ENCODE measurements around the gene ZSCAN10.
"Not testable (repeated sequence)": the region's sequence is repeated elsewhere in the genome, so short reads cannot be mapped to it uniquely, and the experiment has no call there.

ZSCAN10 gene

GRCh38 chr16:3098459-3099394 lies at the start of gene ZSCAN10:
TSS of gene ZSCAN10 (minus strand) at chr16:3099294. CDS start at chr16:3092937, 6,357 bp downstream.
- no peak for DNase-seq (ENCODE audit: low read depth in 3 of 3)

GRCh38 chr16:3148256-3149192 lies 49.4 kb upstream of the ZSCAN10 start:
- DNase-seq (ENCODE audit: low read depth in 3 of 3) = no peak

- DNase-seq (ENCODE audit: low read depth in 3 of 3) = no peak
Measured at GRCh38 chr16:3147757-3148104, 48.6 kb upstream of the ZSCAN10 start.

- DNase-seq (ENCODE audit: low read depth in 3 of 3) = no peak
Measured at GRCh38 chr16:3147046-3147756, 48.1 kb upstream of the ZSCAN10 start.

GRCh38 chr16:3145660-3146059 lies 46.6 kb upstream of the ZSCAN10 start:
- DNase-seq (ENCODE audit: low read depth in 3 of 3) = no peak

GRCh38 chr16:3145151-3145550 lies 46.1 kb upstream of the ZSCAN10 start:
- no peak for DNase-seq (ENCODE audit: low read depth in 3 of 3)

- DNase-seq (ENCODE audit: low read depth in 3 of 3) = no peak
Measured at GRCh38 chr16:3144321-3144983, 45.4 kb upstream of the ZSCAN10 start.

GRCh38 chr16:3143598-3144320 lies 44.7 kb upstream of the ZSCAN10 start:
- no peak for DNase-seq (ENCODE audit: low read depth in 3 of 3)

GRCh38 chr16:3143189-3143588 lies 44.1 kb upstream of the ZSCAN10 start:
- DNase-seq (ENCODE audit: low read depth in 3 of 3) = no peak

GRCh38 chr16:3142770-3143169 lies 43.7 kb upstream of the ZSCAN10 start:
- DNase-seq (ENCODE audit: low read depth in 3 of 3) = no peak

- no peak for DNase-seq (ENCODE audit: low read depth in 3 of 3)
Measured at GRCh38 chr16:3142327-3142726, 43.2 kb upstream of the ZSCAN10 start.

GRCh38 chr16:3141781-3142311 lies 42.8 kb upstream of the ZSCAN10 start:
- no peak for DNase-seq (ENCODE audit: low read depth in 3 of 3)

GRCh38 chr16:3140603-3141427 lies 41.7 kb upstream of the ZSCAN10 start:
- DNase-seq (ENCODE audit: low read depth in 3 of 3) = no peak

GRCh38 chr16:3139561-3139960 lies 40.5 kb upstream of the ZSCAN10 start:
- DNase-seq (ENCODE audit: low read depth in 3 of 3) = not testable (repeated sequence)

GRCh38 chr16:3138823-3139426 lies 39.8 kb upstream of the ZSCAN10 start:
- DNase-seq (ENCODE audit: low read depth in 3 of 3) = no peak

- DNase-seq (ENCODE audit: low read depth in 3 of 3) = no peak
Measured at GRCh38 chr16:3138342-3138741, 39.2 kb upstream of the ZSCAN10 start.

- no peak for DNase-seq (ENCODE audit: low read depth in 3 of 3)
Measured at GRCh38 chr16:3137267-3137666, 38.2 kb upstream of the ZSCAN10 start.

- DNase-seq (ENCODE audit: low read depth in 3 of 3) = no peak
Measured at GRCh38 chr16:3135126-3135715, 36.1 kb upstream of the ZSCAN10 start.
